Transverse colon (tissue), 3 donors: ENCODE results near the gene LMLN.

Source experiments
- POLR2A ChIP-seq: fragments of 450-650 bp; IDR thresholded peaks from one replicate; pipeline ENCODE4 v1.6.1; 2016; ENCODE audit warnings: antibody characterized with exemption, mild to moderate bottlenecking, moderate library complexity
- TF ChIP-seq, protein P1 (sequence below), 5 experiments: fragments of 200-600 bp in 3 of 5; fragments of 450-650 bp in 2 of 5; sonication (generic) in 3 of 5; IDR thresholded peaks; 1 replicate in 2 of 5; 2 replicates in 3 of 5; pipeline ENCODE4 v1.5.1; 2016 to 2017; ENCODE audit warnings: antibody characterized with exemption in 5 of 5, inconsistent platforms in 3 of 5, mild to moderate bottlenecking in 2 of 5, moderate library complexity in 1 of 5

GRCh38 chr3:198071602-198072287 is 111.7 kb downstream of the LMLN start:
- TF ChIP-seq, protein P1, sequence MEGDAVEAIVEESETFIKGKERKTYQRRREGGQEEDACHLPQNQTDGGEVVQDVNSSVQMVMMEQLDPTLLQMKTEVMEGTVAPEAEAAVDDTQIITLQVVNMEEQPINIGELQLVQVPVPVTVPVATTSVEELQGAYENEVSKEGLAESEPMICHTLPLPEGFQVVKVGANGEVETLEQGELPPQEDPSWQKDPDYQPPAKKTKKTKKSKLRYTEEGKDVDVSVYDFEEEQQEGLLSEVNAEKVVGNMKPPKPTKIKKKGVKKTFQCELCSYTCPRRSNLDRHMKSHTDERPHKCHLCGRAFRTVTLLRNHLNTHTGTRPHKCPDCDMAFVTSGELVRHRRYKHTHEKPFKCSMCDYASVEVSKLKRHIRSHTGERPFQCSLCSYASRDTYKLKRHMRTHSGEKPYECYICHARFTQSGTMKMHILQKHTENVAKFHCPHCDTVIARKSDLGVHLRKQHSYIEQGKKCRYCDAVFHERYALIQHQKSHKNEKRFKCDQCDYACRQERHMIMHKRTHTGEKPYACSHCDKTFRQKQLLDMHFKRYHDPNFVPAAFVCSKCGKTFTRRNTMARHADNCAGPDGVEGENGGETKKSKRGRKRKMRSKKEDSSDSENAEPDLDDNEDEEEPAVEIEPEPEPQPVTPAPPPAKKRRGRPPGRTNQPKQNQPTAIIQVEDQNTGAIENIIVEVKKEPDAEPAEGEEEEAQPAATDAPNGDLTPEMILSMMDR (IDR thresholded peaks at IDR 0.05): no peak
- no peak for TF ChIP-seq POLR2A
